SKM-1 treated with dmso at 0.1 percent for 144 hours (cell line): ENCODE measurements around the gene TANGO6.
"Not testable (repeated sequence)": the region's sequence is repeated elsewhere in the genome, so short reads cannot be mapped to it uniquely, and the experiment has no call there.

Source experiments
- DNase-seq: peaks from one replicate; lab custom pipeline; 2025; ENCODE audit not compliant: unreplicated experiment; lab: John Stamatoyannopoulos, UW

The TANGO6 gene

GRCh38 chr16:69049603-69050375 is 206.5 kb downstream of the TANGO6 start:
- no peak for DNase-seq

- DNase-seq, result not testable (repeated sequence)
Measured at GRCh38 chr16:69051517-69051830, 208.1 kb downstream of the TANGO6 start.

- no peak for DNase-seq
Measured at GRCh38 chr16:69055008-69055407, 211.7 kb downstream of the TANGO6 start.

GRCh38 chr16:69055980-69056379 is 212.6 kb downstream of the TANGO6 start:
- no peak for DNase-seq

GRCh38 chr16:69056421-69056820 is 213.1 kb downstream of the TANGO6 start:
- DNase-seq, result no peak

- no peak for DNase-seq
Measured at GRCh38 chr16:69057400-69058378, 214.4 kb downstream of the TANGO6 start.

- DNase-seq, result not testable (repeated sequence)
Measured at GRCh38 chr16:69063491-69063890, 220.2 kb downstream of the TANGO6 start.

- DNase-seq, result no peak
Measured at GRCh38 chr16:69064124-69064763, 220.9 kb downstream of the TANGO6 start.

- no peak for DNase-seq
Measured at GRCh38 chr16:69064764-69065313, 221.5 kb downstream of the TANGO6 start.

- DNase-seq, result no peak
Measured at GRCh38 chr16:69069504-69069903, 226.2 kb downstream of the TANGO6 start.

GRCh38 chr16:69071036-69071435 is 227.7 kb downstream of the TANGO6 start:
- DNase-seq, result no peak

GRCh38 chr16:69072640-69072974 is 229.3 kb downstream of the TANGO6 start:
- DNase-seq, result no peak

GRCh38 chr16:69073181-69073702 is 229.9 kb downstream of the TANGO6 start:
- DNase-seq, result no peak

- no peak for DNase-seq
Measured at GRCh38 chr16:69077251-69077650, 233.9 kb downstream of the TANGO6 start.

- DNase-seq, result no peak
Measured at GRCh38 chr16:69078073-69078472, 234.7 kb downstream of the TANGO6 start.

GRCh38 chr16:69079697-69080096 is 236.4 kb downstream of the TANGO6 start:
- no peak for DNase-seq

GRCh38 chr16:69083306-69083941 is 240.1 kb downstream of the TANGO6 start:
- DNase-seq, result no peak

GRCh38 chr16:69084289-69084688 is 241.0 kb downstream of the TANGO6 start:
- no peak for DNase-seq

GRCh38 chr16:69085032-69085695 is 241.8 kb downstream of the TANGO6 start:
- no peak for DNase-seq

GRCh38 chr16:69087161-69087581 is 243.8 kb downstream of the TANGO6 start:
- no peak for DNase-seq
